ENCODE measurements around the gene CHD9NB.

GRCh38 chr16:53056392-53056881 lies 3.7 kb upstream of the CHD9NB start:
- no peak for TF ChIP-seq ZBTB6 (tag by site-specific recombination; IDR thresholded peaks at IDR 0.05)
- TF ChIP-seq CTCF (tag by site-specific recombination; IDR thresholded peaks at IDR 0.05): no peak
- TF ChIP-seq ZNF768 (tag by site-specific recombination; IDR thresholded peaks at IDR 0.05): no peak
- TF ChIP-seq ZNF341 (tag by site-specific recombination; IDR thresholded peaks at IDR 0.05; ENCODE audit: low read depth): no peak
- TF ChIP-seq ZNF362 (tag by site-specific recombination; IDR thresholded peaks at IDR 0.05): no peak
- TF ChIP-seq ZBTB10 (tag by site-specific recombination; IDR thresholded peaks at IDR 0.05): no peak
- no peak for TF ChIP-seq ZNF121 (tag by site-specific recombination; IDR thresholded peaks at IDR 0.05)

Measured in HEK293 (cell line).